Lower lobe of right lung (tissue), 2 donors: ENCODE measurements around the gene PHF11. TPM values are rescaled to one million over a fixed set of nuclear protein-coding genes. Genes with fewer than 3 reads are reported as not detected.

Source experiments
- ATAC-seq, 2 donors: fragments of 200-7000 bp; cut with Tn5 transposase; one replicate each; pipeline ENCODE4 v1.9.1; 2020 to 2022; ENCODE audit warnings: mild to moderate bottlenecking in 2 of 2, moderate library complexity in 2 of 2
- DNase-seq: peaks from one replicate; pipeline ENCODE4 v3.0.0-alpha.2; 2020
- H3K27ac ChIP-seq: fragments of 200-600 bp; one replicate; pipeline ENCODE4 v1.8.0; 2022
- H3K27me3 ChIP-seq: fragments of 200-600 bp; one replicate; pipeline ENCODE4 v1.8.0; 2022; ENCODE audit warnings: low read depth
- H3K36me3 ChIP-seq: fragments of 200-600 bp; one replicate; pipeline ENCODE4 v1.8.0; 2022; ENCODE audit warnings: mild to moderate bottlenecking
- H3K4me1 ChIP-seq: fragments of 200-600 bp; one replicate; pipeline ENCODE4 v1.8.0; 2022
- H3K4me3 ChIP-seq: fragments of 200-600 bp; one replicate; pipeline ENCODE4 v1.8.0; 2022; ENCODE audit warnings: mild to moderate bottlenecking
- H3K9me3 ChIP-seq: fragments of 200-600 bp; one replicate; pipeline ENCODE4 v1.8.0; 2022
- intact Hi-C: fragments of 100-400 bp; cut with DNase I; formaldehyde crosslinking; loops from one replicate; pipeline ENCODE4 v1.11.0; 2022
- total RNA-seq: library from RNA; stranded (reverse); fragmentation: NEBNext Ultra II Directional; extraction: Animal tissue kit (Norgen Biotek cat#: 25700); gene quantifications from one replicate; pipeline ENCODE4 v1.2.1, GENCODE V29; 2021
- TF ChIP-seq, protein P1 (sequence below): fragments of 200-600 bp; IDR thresholded peaks from one replicate; pipeline ENCODE4 v1.8.0; 2022; ENCODE audit warnings: antibody characterized with exemption, mild to moderate bottlenecking
- donor health status: DM: no; HTN: yes; CAD: no; lungs with severe emphysema.

The PHF11 gene
- total RNA-seq, 1 donor from 2014 or later = 59.8 TPM

GRCh38 chr13:49571299-49572240 is 75.8 kb downstream of the PHF11 start:
- TF ChIP-seq, protein P1, sequence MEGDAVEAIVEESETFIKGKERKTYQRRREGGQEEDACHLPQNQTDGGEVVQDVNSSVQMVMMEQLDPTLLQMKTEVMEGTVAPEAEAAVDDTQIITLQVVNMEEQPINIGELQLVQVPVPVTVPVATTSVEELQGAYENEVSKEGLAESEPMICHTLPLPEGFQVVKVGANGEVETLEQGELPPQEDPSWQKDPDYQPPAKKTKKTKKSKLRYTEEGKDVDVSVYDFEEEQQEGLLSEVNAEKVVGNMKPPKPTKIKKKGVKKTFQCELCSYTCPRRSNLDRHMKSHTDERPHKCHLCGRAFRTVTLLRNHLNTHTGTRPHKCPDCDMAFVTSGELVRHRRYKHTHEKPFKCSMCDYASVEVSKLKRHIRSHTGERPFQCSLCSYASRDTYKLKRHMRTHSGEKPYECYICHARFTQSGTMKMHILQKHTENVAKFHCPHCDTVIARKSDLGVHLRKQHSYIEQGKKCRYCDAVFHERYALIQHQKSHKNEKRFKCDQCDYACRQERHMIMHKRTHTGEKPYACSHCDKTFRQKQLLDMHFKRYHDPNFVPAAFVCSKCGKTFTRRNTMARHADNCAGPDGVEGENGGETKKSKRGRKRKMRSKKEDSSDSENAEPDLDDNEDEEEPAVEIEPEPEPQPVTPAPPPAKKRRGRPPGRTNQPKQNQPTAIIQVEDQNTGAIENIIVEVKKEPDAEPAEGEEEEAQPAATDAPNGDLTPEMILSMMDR = no peak
- no peak for DNase-seq
- H3K4me1 ChIP-seq = no peaks in the 10 kb centered on the region
- intact Hi-C loops = no loop called here
- H3K27me3 ChIP-seq = no peaks in the 10 kb centered on the region
- H3K9me3 ChIP-seq = no peaks in the 10 kb centered on the region
- peaks cover 5% of the 10 kb centered on the region for H3K36me3 ChIP-seq
- H3K4me3 ChIP-seq = no peak overlapping the region
- no peak overlapping the region for H3K27ac ChIP-seq
- ATAC-seq = peak; percentile 81 to 89

Other genes with a start within 250 kb of the PHF11 start
- 7.9 TPM for gene CDADC1, start 248.0 kb upstream of the PHF11 start, total RNA-seq
- gene CAB39L, start 51.9 kb upstream of the PHF11 start, total RNA-seq = 13.4 TPM
- gene SETDB2, start 51.7 kb upstream of the PHF11 start, total RNA-seq = 21.1 TPM
- 24.9 TPM for gene RCBTB1, start 89.6 kb downstream of the PHF11 start, total RNA-seq
- gene ARL11, start 132.6 kb downstream of the PHF11 start, total RNA-seq = 7.5 TPM
- 48.4 TPM for gene EBPL, start 195.5 kb downstream of the PHF11 start, total RNA-seq